Middle frontal gyrus (tissue), 1 donor: ENCODE results near the gene SEC16A.
A peak's percentile ranks its signal among the peaks of the same experiment; 100 is the strongest.

Experiments used
- DNase-seq: peaks from one replicate; pipeline ENCODE4 v3.0.0-alpha.2; 2015; ENCODE audit warnings: low spot score; ENCODE audit errors: extremely low spot score

SEC16A gene

GRCh38 chr9:136519263-136520052 is 36.6 kb upstream of the SEC16A start:
- DNase-seq, result no peak

GRCh38 chr9:136518623-136519022 is 35.8 kb upstream of the SEC16A start:
- DNase-seq, result no peak

GRCh38 chr9:136517950-136518349 is 35.1 kb upstream of the SEC16A start:
- DNase-seq, result no peak

- no peak for DNase-seq
Observed at GRCh38 chr9:136517012-136517743, 34.3 kb upstream of the SEC16A start.

- DNase-seq, result no peak
Observed at GRCh38 chr9:136516191-136516654, 33.4 kb upstream of the SEC16A start.

- no peak for DNase-seq
Observed at GRCh38 chr9:136515276-136515675, 32.4 kb upstream of the SEC16A start.

GRCh38 chr9:136514022-136514714 is 31.3 kb upstream of the SEC16A start:
- DNase-seq, result no peak

- no peak for DNase-seq
Observed at GRCh38 chr9:136513191-136513590, 30.4 kb upstream of the SEC16A start.

- DNase-seq, result no peak
Observed at GRCh38 chr9:136512651-136513071, 29.8 kb upstream of the SEC16A start.

- DNase-seq, result peak; percentile 47
Observed at GRCh38 chr9:136511670-136512592, 29.1 kb upstream of the SEC16A start.

- no peak for DNase-seq
Observed at GRCh38 chr9:136511144-136511669, 28.4 kb upstream of the SEC16A start.

- DNase-seq, result no peak
Observed at GRCh38 chr9:136510561-136510960, 27.7 kb upstream of the SEC16A start.

- DNase-seq, result no peak
Observed at GRCh38 chr9:136509549-136509948, 26.7 kb upstream of the SEC16A start.

GRCh38 chr9:136508729-136509500 is 26.1 kb upstream of the SEC16A start:
- DNase-seq, result no peak

GRCh38 chr9:136507992-136508375 is 25.1 kb upstream of the SEC16A start:
- no peak for DNase-seq

GRCh38 chr9:136507221-136507991 is 24.6 kb upstream of the SEC16A start:
- no peak for DNase-seq

- no peak for DNase-seq
Observed at GRCh38 chr9:136506425-136506824, 23.6 kb upstream of the SEC16A start.

GRCh38 chr9:136505406-136506403 is 22.9 kb upstream of the SEC16A start:
- DNase-seq, result no peak
